ENCODE results near the gene COQ8A.

The COQ8A gene

DNA sequence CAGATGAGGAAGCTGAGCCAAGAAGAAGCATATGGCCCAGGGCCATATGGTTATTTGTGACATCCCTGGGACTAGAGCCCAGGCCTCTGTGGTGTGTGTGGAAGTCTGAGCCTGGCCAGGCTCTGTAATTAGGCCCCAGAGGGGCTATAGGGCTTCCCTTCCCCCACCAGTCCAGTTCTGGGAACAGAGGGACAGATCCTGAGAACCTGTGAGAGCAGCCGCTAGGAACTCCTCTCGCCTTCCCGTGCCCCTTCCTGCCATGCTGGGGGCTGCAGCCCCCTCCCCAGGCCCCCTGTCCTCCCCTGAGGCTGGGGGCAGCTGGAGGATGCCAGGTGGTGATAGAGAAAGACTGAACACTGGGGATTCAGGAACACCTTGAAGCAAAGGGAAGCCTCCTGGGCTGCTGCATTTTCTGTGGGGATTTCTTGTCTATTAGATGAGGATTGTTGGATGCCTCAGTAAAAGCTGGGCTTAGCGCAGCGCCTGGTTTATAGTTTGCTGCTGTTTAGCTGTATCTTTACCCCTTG, 33.3 kb downstream of the COQ8A start:
- Histone ChIP-seq H3K9me2 (replicated peaks; ENCODE audit: control insufficient read depth, low read length) (no peaks in the 10 kb centered on the region), H3K79me2 (ENCODE audit: control insufficient read depth, low read length) (no peaks in the 10 kb centered on the region), H3F3A (ENCODE audit: control insufficient read depth, insufficient read depth) (no peaks in the 10 kb centered on the region), H3K4me2 (ENCODE audit: low read length) (no peak overlapping the region), H4K20me1 (ENCODE audit: control insufficient read depth, insufficient read depth, low read depth, low read length) (no peaks in the 10 kb centered on the region), H3K9me3 (ENCODE audit: control insufficient read depth, insufficient read depth, low read length) (no peaks in the 10 kb centered on the region), H3K36me3 (ENCODE audit: control insufficient read depth, low read length) (no peaks in the 10 kb centered on the region; the same call in 1 of the 2 replicates), H3K27me3 (ENCODE audit: control insufficient read depth, low read length) (no peaks in the 10 kb centered on the region), H3K27ac (ENCODE audit: low read depth, low read length) (no peak overlapping the region), H3K4me3 (ENCODE audit: low read length) (no peak overlapping the region), H3K4me1 (ENCODE audit: control insufficient read depth, low read length) (peaks cover 10% of the 10 kb centered on the region)
- TF ChIP-seq EZH2phosphoT487 (IDR thresholded peaks at IDR 0.05; ENCODE audit: borderline replicate concordance, low read length): no peak
- TF ChIP-seq, protein P1, sequence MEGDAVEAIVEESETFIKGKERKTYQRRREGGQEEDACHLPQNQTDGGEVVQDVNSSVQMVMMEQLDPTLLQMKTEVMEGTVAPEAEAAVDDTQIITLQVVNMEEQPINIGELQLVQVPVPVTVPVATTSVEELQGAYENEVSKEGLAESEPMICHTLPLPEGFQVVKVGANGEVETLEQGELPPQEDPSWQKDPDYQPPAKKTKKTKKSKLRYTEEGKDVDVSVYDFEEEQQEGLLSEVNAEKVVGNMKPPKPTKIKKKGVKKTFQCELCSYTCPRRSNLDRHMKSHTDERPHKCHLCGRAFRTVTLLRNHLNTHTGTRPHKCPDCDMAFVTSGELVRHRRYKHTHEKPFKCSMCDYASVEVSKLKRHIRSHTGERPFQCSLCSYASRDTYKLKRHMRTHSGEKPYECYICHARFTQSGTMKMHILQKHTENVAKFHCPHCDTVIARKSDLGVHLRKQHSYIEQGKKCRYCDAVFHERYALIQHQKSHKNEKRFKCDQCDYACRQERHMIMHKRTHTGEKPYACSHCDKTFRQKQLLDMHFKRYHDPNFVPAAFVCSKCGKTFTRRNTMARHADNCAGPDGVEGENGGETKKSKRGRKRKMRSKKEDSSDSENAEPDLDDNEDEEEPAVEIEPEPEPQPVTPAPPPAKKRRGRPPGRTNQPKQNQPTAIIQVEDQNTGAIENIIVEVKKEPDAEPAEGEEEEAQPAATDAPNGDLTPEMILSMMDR (IDR thresholded peaks at IDR 0.05; ENCODE audit: low read depth, low read length, poor library complexity, severe bottlenecking): no peak

DNA sequence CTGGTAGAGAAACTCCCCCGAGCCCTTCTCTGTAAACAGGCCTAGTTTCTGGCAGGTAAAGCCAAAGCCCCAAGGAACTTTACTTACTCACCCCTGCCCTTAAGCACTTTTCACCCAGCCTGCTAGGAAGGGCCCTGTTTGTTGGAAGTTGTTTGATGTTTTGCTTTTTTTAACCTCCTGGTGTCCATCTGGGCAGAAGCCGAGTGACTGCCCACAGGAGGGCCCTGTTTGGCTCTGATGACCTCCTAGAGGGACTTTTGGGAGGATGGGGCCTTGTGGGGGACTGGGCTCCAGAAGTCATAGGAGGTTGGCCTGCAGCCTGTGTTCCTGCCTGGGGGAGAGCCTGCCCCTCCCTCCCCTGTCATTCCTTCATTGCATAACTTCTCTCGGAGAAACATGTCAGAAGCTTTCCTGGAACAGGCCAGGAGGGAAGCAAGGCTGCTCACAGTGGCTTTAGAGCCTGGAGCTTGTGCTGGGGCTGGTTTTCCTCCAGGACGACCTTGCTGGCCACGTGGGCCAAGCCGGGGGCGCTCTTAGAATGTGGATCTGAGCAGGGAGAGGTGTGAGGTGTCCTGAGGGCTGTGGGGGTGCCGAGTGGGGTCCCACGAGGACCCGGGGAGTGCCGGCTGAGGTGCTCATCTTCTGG, 33.9 kb downstream of the COQ8A start:
- H3K27ac ChIP-seq (ENCODE audit: low read depth, low read length): no peak overlapping the region
- no peak overlapping the region for H3K4me2 ChIP-seq (ENCODE audit: low read length)
- peaks cover 10% of the 10 kb centered on the region for H3K4me1 ChIP-seq (ENCODE audit: control insufficient read depth, low read length)
- no peaks in the 10 kb centered on the region for H3K9me2 ChIP-seq (replicated peaks; ENCODE audit: control insufficient read depth, low read length)
- H4K20me1 ChIP-seq (ENCODE audit: control insufficient read depth, insufficient read depth, low read depth, low read length): no peaks in the 10 kb centered on the region
- H3K27me3 ChIP-seq (ENCODE audit: control insufficient read depth, low read length): no peaks in the 10 kb centered on the region
- H3K79me2 ChIP-seq (ENCODE audit: control insufficient read depth, low read length): no peaks in the 10 kb centered on the region
- no peak for TF ChIP-seq EZH2phosphoT487 (IDR thresholded peaks at IDR 0.05; ENCODE audit: borderline replicate concordance, low read length)
- TF ChIP-seq, protein P1 (IDR thresholded peaks at IDR 0.05; ENCODE audit: low read depth, low read length, poor library complexity, severe bottlenecking): no peak
- H3F3A ChIP-seq (ENCODE audit: control insufficient read depth, insufficient read depth): no peaks in the 10 kb centered on the region
- no peaks in the 10 kb centered on the region; the same call in 1 of the 2 replicates for H3K36me3 ChIP-seq (ENCODE audit: control insufficient read depth, low read length)
- H3K4me3 ChIP-seq (ENCODE audit: low read length): no peak overlapping the region
- no peaks in the 10 kb centered on the region for H3K9me3 ChIP-seq (ENCODE audit: control insufficient read depth, insufficient read depth, low read length)

DNA sequence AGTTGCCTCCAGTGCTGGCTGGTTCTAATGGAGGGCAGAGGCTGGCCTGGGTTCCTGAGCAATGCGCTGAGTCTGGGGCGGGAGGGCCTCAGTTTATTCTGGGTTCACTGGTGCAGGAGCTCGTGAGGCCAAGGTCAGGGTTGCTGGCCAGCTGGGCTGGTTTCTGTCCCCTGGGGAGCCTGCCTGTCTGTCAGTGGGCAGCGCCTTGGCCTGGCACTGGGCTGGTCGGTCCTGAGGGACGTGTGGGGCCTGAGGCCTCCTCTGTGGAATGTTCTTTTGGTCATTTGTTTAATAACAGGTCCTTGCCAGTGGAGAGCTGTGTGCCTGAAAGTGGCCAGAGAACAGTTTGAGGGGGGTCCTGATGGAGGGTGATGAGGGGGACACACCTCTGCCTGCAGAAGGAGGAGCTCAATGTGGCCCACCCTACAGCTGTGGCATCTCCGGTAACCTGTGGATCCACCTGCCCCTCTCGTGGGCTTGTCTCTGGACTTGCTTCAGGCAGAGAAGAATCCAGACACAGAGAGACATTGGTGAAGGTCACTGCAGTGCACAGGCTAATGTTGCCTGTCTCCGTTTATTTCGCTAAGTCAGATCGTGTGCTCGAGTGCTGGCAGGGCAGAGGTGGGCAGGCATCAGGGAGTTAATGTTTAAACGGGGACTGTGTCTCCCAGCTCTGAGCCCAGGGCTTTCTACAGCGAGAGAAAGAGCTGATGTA, 34.6 kb downstream of the COQ8A start:
- no peak overlapping the region for H3K4me3 ChIP-seq (ENCODE audit: low read length)
- TF ChIP-seq EZH2phosphoT487 (IDR thresholded peaks at IDR 0.05; ENCODE audit: borderline replicate concordance, low read length): no peak
- TF ChIP-seq, protein P1 (IDR thresholded peaks at IDR 0.05; ENCODE audit: low read depth, low read length, poor library complexity, severe bottlenecking): no peak
- H3K9me3 ChIP-seq (ENCODE audit: control insufficient read depth, insufficient read depth, low read length): no peaks in the 10 kb centered on the region
- no peaks in the 10 kb centered on the region for H4K20me1 ChIP-seq (ENCODE audit: control insufficient read depth, insufficient read depth, low read depth, low read length)
- H3K27ac ChIP-seq (ENCODE audit: low read depth, low read length): no peak overlapping the region
- H3K36me3 ChIP-seq (ENCODE audit: control insufficient read depth, low read length): no peaks in the 10 kb centered on the region; the same call in 1 of the 2 replicates
- peaks cover 10% of the 10 kb centered on the region for H3K4me1 ChIP-seq (ENCODE audit: control insufficient read depth, low read length)
- H3F3A ChIP-seq (ENCODE audit: control insufficient read depth, insufficient read depth): no peaks in the 10 kb centered on the region
- no peaks in the 10 kb centered on the region for H3K79me2 ChIP-seq (ENCODE audit: control insufficient read depth, low read length)
- H3K9me2 ChIP-seq (replicated peaks; ENCODE audit: control insufficient read depth, low read length): no peaks in the 10 kb centered on the region
- no peaks in the 10 kb centered on the region for H3K27me3 ChIP-seq (ENCODE audit: control insufficient read depth, low read length)
- no peak overlapping the region for H3K4me2 ChIP-seq (ENCODE audit: low read length)

Data from DOHH2 (cell line).